LNCAP (cell line): ENCODE results near the gene BATF2.

Experiments
- CTCF ChIP-seq: fragments of 450-650 bp; IDR thresholded peaks from 2 replicates; pipeline ENCODE4 v1.5.1; 2017; ENCODE audit warnings: mild to moderate bottlenecking

BATF2 gene

GRCh38 chr11:65036931-65037330 is 40.2 kb upstream of the BATF2 start:
- TF ChIP-seq CTCF: no peak; the same call in 1 of the 2 replicates

- no peak for TF ChIP-seq CTCF
These were observed 38.8 kb upstream of the BATF2 start for GRCh38 chr11:65035579-65035978.

- TF ChIP-seq CTCF: no peak
These were observed 37.7 kb upstream of the BATF2 start for GRCh38 chr11:65034423-65034822.

- TF ChIP-seq CTCF: no peak
These were observed 35.4 kb upstream of the BATF2 start for GRCh38 chr11:65032216-65032615.

- TF ChIP-seq CTCF: peak; percentile 42; the same call in 1 of the 2 replicates
These were observed 30.7 kb upstream of the BATF2 start, which contains the start of gene SNX15 for GRCh38 chr11:65027213-65028067. SNX15 (plus strand) TSS chr11:65027439; CDS start chr11:65027538, 99 bp downstream.

- no peak for TF ChIP-seq CTCF
These were observed 30.0 kb upstream of the BATF2 start for GRCh38 chr11:65026810-65027209.

- TF ChIP-seq CTCF: no peak
These were observed 24.7 kb upstream of the BATF2 start for GRCh38 chr11:65021509-65021908.
